Cardiac fibroblast (primary cell): Measurements from ENCODE around the gene SUMO3.
A peak's percentile ranks its signal among the peaks of the same experiment; 100 is the strongest.

Experiments
- DNase-seq, 2 donors: peaks; one replicate each; pipeline versions ENCODE4 v3.0.0 to v3.0.0-alpha.2; 2010; ENCODE audit warnings: low read depth in 2 of 2
- H3K4me3 ChIP-seq, 2 donors: replicated peaks in 1 of 2; 1 replicate in 1 of 2; 2 replicates in 1 of 2; pipeline ENCODE4 v1.5.1; 2011; ENCODE audit warnings: low read depth in 2 of 2, low read length in 2 of 2, mild to moderate bottlenecking in 2 of 2, moderate library complexity in 1 of 2
- CTCF ChIP-seq: IDR thresholded peaks from one replicate; pipeline ENCODE4 v1.5.1; 2011; ENCODE audit warnings: low read depth, mild to moderate bottlenecking, low read length, inconsistent platforms

SUMO3 gene

DNA sequence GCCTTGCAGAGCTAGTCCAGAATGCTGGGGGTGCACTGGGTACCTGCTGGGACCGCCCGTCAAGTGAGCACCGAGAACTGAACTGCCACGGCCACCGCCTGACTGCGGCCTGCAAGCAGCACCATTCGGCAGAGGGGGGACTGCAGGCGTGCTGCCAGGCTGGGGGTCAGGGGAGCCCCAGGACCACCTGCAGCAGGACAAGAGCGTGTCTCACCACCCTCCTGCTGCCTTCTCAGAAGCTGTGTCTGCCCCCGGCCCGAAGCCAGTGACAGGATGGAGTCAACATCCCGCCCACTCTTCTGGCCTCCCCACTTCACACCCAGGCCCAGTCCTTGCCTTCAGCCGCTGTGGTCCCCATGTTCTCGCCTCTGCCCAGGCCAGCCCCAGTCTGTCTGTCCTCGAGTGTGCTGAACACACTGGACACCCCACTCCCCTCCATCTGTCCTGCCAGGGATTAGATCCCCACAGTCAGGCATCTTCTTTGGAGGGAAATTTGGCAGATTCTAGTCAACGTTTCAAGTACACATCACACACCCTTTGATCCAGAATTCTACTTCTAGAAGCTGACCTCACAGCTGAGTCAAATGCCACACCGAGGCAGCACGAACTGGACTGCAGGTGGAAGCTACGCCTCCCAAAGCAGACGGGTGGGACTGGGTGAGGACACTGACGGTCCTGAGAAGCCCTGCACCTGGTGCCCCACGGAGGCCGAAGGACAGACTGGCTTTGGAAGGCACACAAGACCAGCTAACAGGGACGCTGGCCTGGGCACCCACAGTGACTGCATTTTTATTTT, 29.6 kb upstream of the SUMO3 start:
- no peak for TF ChIP-seq CTCF
- no peak for DNase-seq
- H3K4me3 ChIP-seq, result no peak overlapping the region

- DNase-seq, result peak; percentile 56 to 73
- TF ChIP-seq CTCF, result no peak
- no peak overlapping the region for H3K4me3 ChIP-seq
These were observed 28.8 kb upstream of the SUMO3 start for GRCh38 chr21:44846485-44847260.

GRCh38 chr21:44846224-44846484, 28.3 kb upstream of the SUMO3 start:
- peak overlapping the region; percentile 32 to 42 for H3K4me3 ChIP-seq
- no peak for TF ChIP-seq CTCF
- DNase-seq, result no peak

GRCh38 chr21:44845418-44846223, 27.8 kb upstream of the SUMO3 start:
- H3K4me3 ChIP-seq, result peak overlapping the region; percentile 32 to 42
- peak; percentile 60 to 79 for DNase-seq
- peak; percentile 47 for TF ChIP-seq CTCF

DNA sequence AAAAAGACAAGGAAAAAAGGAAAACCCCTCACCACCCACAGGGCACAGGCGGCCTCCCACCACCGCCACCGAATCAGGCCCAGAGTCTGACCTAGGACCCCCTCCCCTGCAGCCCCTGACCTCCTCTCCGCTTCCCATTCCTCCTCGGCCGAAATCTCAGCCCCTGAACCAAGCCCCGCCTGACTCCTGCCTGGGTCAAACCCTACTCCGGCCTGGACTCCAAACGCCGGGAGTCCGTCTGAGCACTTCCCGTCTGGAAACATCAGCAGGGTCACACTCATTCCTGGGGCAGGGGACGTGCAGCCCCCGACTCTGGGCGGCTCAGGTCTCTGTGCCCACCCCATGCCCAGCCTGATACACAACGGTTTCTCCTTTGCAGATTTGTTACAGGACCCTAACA, 26.4 kb upstream of the SUMO3 start:
- TF ChIP-seq CTCF, result no peak
- DNase-seq, result no peak
- no peak overlapping the region for H3K4me3 ChIP-seq

DNA sequence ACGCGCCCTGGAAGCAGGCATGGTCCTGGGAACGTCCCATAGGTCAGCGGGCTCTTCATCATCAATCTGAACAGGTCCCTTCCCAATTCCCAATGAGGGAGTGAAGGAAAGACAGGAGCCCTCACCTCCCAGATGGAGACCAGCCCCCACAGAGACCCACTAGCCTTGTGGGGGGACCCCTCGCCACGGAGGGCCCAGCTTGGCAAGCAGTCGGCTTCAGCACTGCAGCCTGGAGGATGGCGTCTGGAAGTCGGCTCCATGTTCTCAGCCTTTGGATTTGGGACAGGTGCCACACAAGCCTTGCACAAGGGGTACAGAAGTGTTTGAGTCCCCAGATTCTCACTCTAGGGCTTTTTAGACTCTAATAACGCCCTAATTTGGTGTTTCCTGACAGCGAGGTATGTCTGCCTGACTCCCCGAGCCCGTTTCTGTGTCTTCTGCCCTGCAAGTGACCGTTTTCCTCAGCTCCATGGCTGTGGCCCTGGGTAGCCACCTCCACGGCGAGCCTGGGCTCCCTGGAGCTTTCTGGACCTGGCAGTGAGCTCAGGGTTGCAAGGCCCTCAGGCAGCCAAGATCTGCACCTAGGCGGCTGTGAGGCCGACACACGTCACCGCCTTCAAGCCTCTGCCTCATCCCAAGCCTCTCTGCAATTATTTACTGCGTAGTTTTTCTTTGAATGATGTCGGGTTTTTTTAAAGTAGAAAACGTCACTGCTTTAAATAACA, 25.0 kb upstream of the SUMO3 start:
- TF ChIP-seq CTCF, result no peak
- no peak for DNase-seq
- no peak overlapping the region for H3K4me3 ChIP-seq
